HepG2 (cell line): Measurements from ENCODE around the gene PPP1R13L. TPM values are rescaled to one million over a fixed set of nuclear protein-coding genes. Genes with fewer than 3 reads are reported as not detected.

Experiments
- BORCS8-MEF2B ChIP-seq: sonication (generic); formaldehyde crosslinking; IDR thresholded peaks from 2 replicates; pipeline ENCODE4 v1.8.0; 2022; ENCODE audit warnings: mild to moderate bottlenecking, missing genetic modification reagents
- CHCHD3 ChIP-seq: sonication (generic); formaldehyde crosslinking; IDR thresholded peaks from 2 replicates; pipeline ENCODE4 v1.8.0; 2022; ENCODE audit warnings: mild to moderate bottlenecking, missing genetic modification reagents, moderate library complexity
- ETV6 ChIP-seq: sonication (generic); formaldehyde crosslinking; conservative IDR thresholded peaks from 2 replicates; pipeline ENCODE4 v1.4.0; 2020; ENCODE audit warnings: missing genetic modification reagents
- GZF1 ChIP-seq: sonication (generic); formaldehyde crosslinking; IDR thresholded peaks from 2 replicates; pipeline ENCODE4 v1.5.1; 2020; ENCODE audit warnings: mild to moderate bottlenecking, missing genetic modification reagents
- KDM4B ChIP-seq: sonication (generic); formaldehyde crosslinking; IDR thresholded peaks from 2 replicates; pipeline ENCODE4 v1.4.0; 2020; ENCODE audit warnings: missing genetic modification reagents
- KLF11 ChIP-seq: IDR thresholded peaks from 2 replicates; pipeline ENCODE4 v1.6.1; 2016; ENCODE audit warnings: missing compliant biosample characterization
- KLF12 ChIP-seq: sonication (generic); formaldehyde crosslinking; IDR thresholded peaks from 2 replicates; pipeline ENCODE4 v1.4.0; 2020; ENCODE audit warnings: missing genetic modification reagents, borderline replicate concordance
- MED8 ChIP-seq: sonication (generic); formaldehyde crosslinking; IDR thresholded peaks from 2 replicates; pipeline ENCODE4 v1.8.1; 2023; ENCODE audit warnings: mild to moderate bottlenecking, missing genetic modification reagents; ENCODE audit not compliant: insufficient replicate concordance
- NFIC ChIP-seq: IDR thresholded peaks from 2 replicates; pipeline ENCODE4 v1.6.1; 2012; ENCODE audit warnings: mild to moderate bottlenecking, low read length, inconsistent platforms
- PAXIP1 ChIP-seq: sonication (generic); formaldehyde crosslinking; conservative IDR thresholded peaks from 2 replicates; pipeline ENCODE4 v1.4.0; 2020; ENCODE audit warnings: mild to moderate bottlenecking, missing genetic modification reagents, moderate library complexity
- SRSF9 ChIP-seq: fragments of 200-400 bp; formaldehyde crosslinking; IDR thresholded peaks from 2 replicates; pipeline ENCODE4 v1.6.1; 2018; ENCODE audit warnings: borderline replicate concordance, mild to moderate bottlenecking, low read depth, low read length; ENCODE audit not compliant: insufficient read depth, poor library complexity, severe bottlenecking
- ZFP36L2 ChIP-seq: sonication (generic); formaldehyde crosslinking; IDR thresholded peaks from 2 replicates; pipeline ENCODE4 v1.4.0; 2020; ENCODE audit warnings: missing genetic modification reagents
- ZNF510 ChIP-seq: sonication (generic); formaldehyde crosslinking; IDR thresholded peaks from 2 replicates; pipeline ENCODE4 v1.4.0; 2020; ENCODE audit warnings: low read depth, mild to moderate bottlenecking, missing genetic modification reagents
- ZNF512 ChIP-seq: sonication (generic); formaldehyde crosslinking; IDR thresholded peaks from 2 replicates; pipeline ENCODE4 v1.4.0; 2020; ENCODE audit warnings: mild to moderate bottlenecking, missing genetic modification reagents
- ZNF569 ChIP-seq: sonication (generic); formaldehyde crosslinking; IDR thresholded peaks from 2 replicates; pipeline ENCODE4 v1.5.0; 2020; ENCODE audit warnings: mild to moderate bottlenecking, missing genetic modification reagents, moderate library complexity, borderline replicate concordance
- ZNF775 ChIP-seq: sonication (generic); formaldehyde crosslinking; IDR thresholded peaks from 2 replicates; pipeline ENCODE4 v1.4.0; 2020; ENCODE audit warnings: missing genetic modification reagents, mild to moderate bottlenecking, moderate library complexity, borderline replicate concordance
- polyA plus RNA-seq, 8 experiments: library from polyadenylated mRNA; depleted of rRNA in 3 of 8; stranded (reverse) in 7 of 8; unstranded in 1 of 8; fragments of >200 nt; fragmentation: Illumina TruSeq in 4 of 8; extraction: Trizol in 4 of 8; gene quantifications; 2 replicates each; pipeline versions ENCODE4 v1.2.1 to v1.2.3, GENCODE V29; 2011 to 2016; ENCODE audit warnings: low read depth in 4 of 8, missing spikeins in 1 of 8, mixed read lengths in 1 of 8; ENCODE audit not compliant: insufficient read depth in 1 of 8
- total RNA-seq, 5 experiments: library from RNA; depleted of rRNA; stranded (reverse); fragments of >200 nt; fragmentation: Illumina TruSeq; extraction: Trizol; gene quantifications; 2 replicates each; pipeline ENCODE4 v1.2.3, GENCODE V29; 2016; ENCODE audit warnings: low read depth in 1 of 5
- TF ChIP-seq, protein P1 (sequence below): sonication (generic); formaldehyde crosslinking; IDR thresholded peaks from 2 replicates; pipeline ENCODE4 v1.4.0; 2020; ENCODE audit warnings: mild to moderate bottlenecking, missing genetic modification reagents
- TF ChIP-seq, protein P2 (sequence below): sonication (generic); formaldehyde crosslinking; IDR thresholded peaks from 2 replicates; pipeline ENCODE4 v1.5.0; 2020; ENCODE audit warnings: mild to moderate bottlenecking, missing genetic modification reagents

PPP1R13L gene
- total and polyA plus RNA-seq, 2 of the 13 experiments (the other 11 are each of a cell fraction or from before 2014, with no cell fraction given), result 1.3 to 6.6 TPM

DNA sequence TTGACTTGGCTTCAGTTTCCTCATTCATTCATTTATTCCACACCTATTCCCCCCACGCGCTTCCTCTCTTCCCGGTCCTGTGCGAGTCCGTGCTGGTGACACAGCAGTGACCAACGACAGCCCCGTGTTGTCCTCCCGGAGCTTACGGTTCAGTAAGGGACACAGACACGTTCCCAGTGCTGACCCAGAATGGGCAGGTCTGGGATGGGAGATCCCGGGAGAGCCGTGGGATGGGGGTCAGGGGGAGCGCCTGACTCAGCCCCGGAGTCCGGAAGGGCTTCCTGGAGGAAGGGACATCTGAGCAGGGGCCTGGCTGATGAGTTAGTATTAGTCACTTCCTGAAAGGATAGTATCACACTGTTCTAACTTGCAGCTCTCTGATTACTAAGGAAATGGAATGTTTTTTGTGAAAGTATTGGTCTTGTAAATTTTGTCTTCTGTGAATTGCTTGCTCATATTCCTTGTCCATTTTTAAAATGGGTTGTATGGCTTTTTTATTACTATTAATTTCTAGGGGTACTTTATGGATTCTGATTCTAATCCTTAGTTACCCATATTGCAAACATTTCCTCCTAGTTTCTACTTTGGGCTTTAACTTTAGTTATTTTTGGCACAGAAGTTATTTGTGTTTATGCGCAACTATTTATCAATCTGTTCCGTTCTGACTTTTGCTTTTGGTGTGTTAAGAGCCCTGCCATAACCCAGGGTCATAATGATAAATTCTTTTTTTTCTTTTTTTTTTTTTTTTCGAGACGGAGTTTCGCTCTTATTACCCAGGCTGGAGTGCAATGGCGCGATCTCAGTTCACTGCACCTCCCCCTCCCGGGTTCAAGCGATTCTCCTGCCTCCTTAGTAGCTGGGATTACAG is 19.6 kb upstream of the PPP1R13L start (continued):
- TF ChIP-seq, protein P1, sequence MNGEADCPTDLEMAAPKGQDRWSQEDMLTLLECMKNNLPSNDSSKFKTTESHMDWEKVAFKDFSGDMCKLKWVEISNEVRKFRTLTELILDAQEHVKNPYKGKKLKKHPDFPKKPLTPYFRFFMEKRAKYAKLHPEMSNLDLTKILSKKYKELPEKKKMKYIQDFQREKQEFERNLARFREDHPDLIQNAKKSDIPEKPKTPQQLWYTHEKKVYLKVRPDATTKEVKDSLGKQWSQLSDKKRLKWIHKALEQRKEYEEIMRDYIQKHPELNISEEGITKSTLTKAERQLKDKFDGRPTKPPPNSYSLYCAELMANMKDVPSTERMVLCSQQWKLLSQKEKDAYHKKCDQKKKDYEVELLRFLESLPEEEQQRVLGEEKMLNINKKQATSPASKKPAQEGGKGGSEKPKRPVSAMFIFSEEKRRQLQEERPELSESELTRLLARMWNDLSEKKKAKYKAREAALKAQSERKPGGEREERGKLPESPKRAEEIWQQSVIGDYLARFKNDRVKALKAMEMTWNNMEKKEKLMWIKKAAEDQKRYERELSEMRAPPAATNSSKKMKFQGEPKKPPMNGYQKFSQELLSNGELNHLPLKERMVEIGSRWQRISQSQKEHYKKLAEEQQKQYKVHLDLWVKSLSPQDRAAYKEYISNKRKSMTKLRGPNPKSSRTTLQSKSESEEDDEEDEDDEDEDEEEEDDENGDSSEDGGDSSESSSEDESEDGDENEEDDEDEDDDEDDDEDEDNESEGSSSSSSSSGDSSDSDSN (CRISPR knock-in tag), result 0 out of 2 replicates have a peak, but pooled peaks have one; percentile 43
- no peak for TF ChIP-seq KDM4B (CRISPR knock-in tag)
- TF ChIP-seq ZNF512 (CRISPR knock-in tag), result no peak
- TF ChIP-seq CHCHD3 (CRISPR knock-in tag), result no peak
- TF ChIP-seq ZNF569 (CRISPR knock-in tag), result no peak
- no peak for TF ChIP-seq MED8
- no peak for TF ChIP-seq ZFP36L2 (CRISPR knock-in tag)
- TF ChIP-seq ETV6 (CRISPR knock-in tag), result 0 out of 2 replicates have a peak, but pooled peaks have one; percentile 65
- no peak for TF ChIP-seq ZNF510 (CRISPR knock-in tag)
- TF ChIP-seq SRSF9, result no peak
- TF ChIP-seq ZNF775, result no peak
- no peak for TF ChIP-seq NFIC
- no peak for TF ChIP-seq GZF1 (CRISPR knock-in tag)
- no peak for TF ChIP-seq BORCS8-MEF2B (CRISPR knock-in tag)
- TF ChIP-seq, protein P2, sequence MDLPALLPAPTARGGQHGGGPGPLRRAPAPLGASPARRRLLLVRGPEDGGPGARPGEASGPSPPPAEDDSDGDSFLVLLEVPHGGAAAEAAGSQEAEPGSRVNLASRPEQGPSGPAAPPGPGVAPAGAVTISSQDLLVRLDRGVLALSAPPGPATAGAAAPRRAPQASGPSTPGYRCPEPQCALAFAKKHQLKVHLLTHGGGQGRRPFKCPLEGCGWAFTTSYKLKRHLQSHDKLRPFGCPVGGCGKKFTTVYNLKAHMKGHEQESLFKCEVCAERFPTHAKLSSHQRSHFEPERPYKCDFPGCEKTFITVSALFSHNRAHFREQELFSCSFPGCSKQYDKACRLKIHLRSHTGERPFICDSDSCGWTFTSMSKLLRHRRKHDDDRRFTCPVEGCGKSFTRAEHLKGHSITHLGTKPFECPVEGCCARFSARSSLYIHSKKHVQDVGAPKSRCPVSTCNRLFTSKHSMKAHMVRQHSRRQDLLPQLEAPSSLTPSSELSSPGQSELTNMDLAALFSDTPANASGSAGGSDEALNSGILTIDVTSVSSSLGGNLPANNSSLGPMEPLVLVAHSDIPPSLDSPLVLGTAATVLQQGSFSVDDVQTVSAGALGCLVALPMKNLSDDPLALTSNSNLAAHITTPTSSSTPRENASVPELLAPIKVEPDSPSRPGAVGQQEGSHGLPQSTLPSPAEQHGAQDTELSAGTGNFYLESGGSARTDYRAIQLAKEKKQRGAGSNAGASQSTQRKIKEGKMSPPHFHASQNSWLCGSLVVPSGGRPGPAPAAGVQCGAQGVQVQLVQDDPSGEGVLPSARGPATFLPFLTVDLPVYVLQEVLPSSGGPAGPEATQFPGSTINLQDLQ (CRISPR knock-in tag), result no peak
- TF ChIP-seq PAXIP1 (CRISPR knock-in tag), result peak; percentile 45; the same call in 1 of the 2 replicates
- TF ChIP-seq KLF11, result no peak
- no peak for TF ChIP-seq KLF12 (CRISPR knock-in tag)
